Prostate gland (tissue), 2 donors: Measurements from ENCODE around the gene S100A1.

Experiments used
- POLR2AphosphoS5 ChIP-seq: sonication (generic); formaldehyde crosslinking; IDR thresholded peaks from one replicate; pipeline ENCODE4 v1.6.1; 2017; ENCODE audit warnings: antibody characterized with exemption
- TF ChIP-seq, protein P1 (sequence below), 4 experiments: fragments of 200-600 bp in 2 of 4; fragments of 450-650 bp in 2 of 4; sonication (generic) in 2 of 4; IDR thresholded peaks; 1 replicate in 3 of 4; 2 replicates in 1 of 4; pipeline ENCODE4 v1.5.1; 2016 to 2019; ENCODE audit warnings: antibody characterized with exemption in 4 of 4, mild to moderate bottlenecking in 2 of 4, moderate library complexity in 2 of 4

DNA sequence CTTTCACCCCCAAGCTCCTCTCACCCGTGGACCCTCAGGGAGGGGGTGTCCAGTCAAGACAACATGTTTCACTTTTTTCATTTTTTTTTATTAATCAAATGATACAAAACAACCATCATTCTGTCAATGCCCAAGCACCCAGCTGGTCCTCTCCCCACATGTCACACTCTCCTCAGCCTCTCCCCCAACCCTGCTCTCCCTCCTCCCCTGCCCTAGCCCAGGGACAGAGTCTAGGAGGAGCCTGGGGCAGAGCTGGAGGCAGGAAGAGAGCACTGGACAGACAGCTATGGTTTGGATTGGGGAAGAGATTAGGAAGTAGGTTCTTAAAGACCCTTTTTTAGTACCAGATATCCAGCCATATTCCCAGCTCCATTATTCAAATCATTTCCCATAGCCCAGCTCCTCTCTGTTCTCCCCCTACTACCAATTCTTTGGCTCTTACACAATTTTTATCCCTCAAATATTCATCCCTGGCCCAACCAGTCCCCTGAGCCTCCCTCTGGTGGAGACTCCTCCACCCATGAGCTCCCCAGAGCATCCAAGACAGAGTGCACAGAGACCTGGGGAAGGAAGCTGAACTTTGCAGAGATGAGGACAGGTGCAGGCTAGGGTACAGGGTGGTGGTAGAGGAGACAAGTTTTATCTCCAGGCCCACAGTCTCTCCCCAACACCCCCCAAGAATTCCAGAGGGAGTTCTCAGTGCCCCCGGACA, 13.9 kb upstream of the S100A1 start:
- TF ChIP-seq, protein P1, sequence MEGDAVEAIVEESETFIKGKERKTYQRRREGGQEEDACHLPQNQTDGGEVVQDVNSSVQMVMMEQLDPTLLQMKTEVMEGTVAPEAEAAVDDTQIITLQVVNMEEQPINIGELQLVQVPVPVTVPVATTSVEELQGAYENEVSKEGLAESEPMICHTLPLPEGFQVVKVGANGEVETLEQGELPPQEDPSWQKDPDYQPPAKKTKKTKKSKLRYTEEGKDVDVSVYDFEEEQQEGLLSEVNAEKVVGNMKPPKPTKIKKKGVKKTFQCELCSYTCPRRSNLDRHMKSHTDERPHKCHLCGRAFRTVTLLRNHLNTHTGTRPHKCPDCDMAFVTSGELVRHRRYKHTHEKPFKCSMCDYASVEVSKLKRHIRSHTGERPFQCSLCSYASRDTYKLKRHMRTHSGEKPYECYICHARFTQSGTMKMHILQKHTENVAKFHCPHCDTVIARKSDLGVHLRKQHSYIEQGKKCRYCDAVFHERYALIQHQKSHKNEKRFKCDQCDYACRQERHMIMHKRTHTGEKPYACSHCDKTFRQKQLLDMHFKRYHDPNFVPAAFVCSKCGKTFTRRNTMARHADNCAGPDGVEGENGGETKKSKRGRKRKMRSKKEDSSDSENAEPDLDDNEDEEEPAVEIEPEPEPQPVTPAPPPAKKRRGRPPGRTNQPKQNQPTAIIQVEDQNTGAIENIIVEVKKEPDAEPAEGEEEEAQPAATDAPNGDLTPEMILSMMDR (IDR thresholded peaks at IDR 0.05) = no peak
- no peak for TF ChIP-seq POLR2AphosphoS5
